Measurements from ENCODE around the gene FOSL1. TPM values are rescaled to one million over a fixed set of nuclear protein-coding genes. Genes with fewer than 3 reads are reported as not detected.
A peak's percentile ranks its signal among the peaks of the same experiment; 100 is the strongest.

Gene FOSL1
- polyA plus RNA-seq, 3 donors = 2.5 to 28.2 (median 2.5) TPM

DNA sequence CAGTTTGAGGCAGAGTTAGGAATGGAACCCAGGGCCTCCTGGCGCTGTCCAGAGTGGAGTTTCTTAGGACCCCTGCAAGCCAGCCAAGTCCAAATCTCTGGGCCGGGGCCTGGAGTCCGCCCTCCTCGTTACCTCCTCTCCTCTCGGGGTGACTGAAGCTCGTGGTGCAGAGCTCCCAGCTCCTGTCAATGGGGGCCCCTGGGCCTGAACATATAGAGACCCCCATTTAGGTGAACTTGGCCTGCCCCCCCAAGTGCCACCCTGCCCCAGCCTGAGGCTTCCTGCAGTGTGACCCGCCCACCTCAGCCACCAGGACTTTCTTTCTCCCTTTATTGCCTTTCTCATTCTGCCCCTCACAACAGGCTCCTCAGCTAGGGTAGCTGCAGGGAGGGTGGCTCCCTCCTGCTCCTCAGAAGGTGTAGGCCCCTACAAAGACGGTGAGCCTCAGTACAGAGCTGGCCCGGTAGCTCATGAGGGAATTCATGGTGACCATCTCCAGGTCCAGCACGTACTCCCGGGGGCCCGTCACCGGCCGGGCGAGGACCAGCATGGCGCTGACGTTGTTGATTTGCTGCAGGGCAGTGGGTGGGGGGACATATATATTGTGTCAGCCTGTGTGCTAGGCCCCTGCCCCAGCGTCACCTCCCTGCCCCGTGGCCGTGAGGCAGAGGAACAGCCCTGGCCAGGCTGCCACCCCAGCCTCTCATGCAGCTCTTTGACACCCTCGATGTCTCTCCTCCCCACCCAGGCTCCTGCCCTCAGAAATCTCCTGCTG is 33.5 kb downstream of the FOSL1 start:
- no peak overlapping the region for H3K9ac ChIP-seq (ENCODE audit: insufficient read depth, low read length, poor library complexity, severe bottlenecking)

GRCh38 chr11:65865550-65866172 is 34.5 kb downstream of the FOSL1 start:
- Mint-ChIP-seq H3K27ac (peak overlapping the region in 1 of 7 donors; percentile 12), H3K36me3 (peaks cover 40 to 60% of the 10 kb centered on the region in 2 donors), H3K9me3 (no peaks in the 10 kb centered on the region), H3K4me1 (peaks cover 29% of the 10 kb centered on the region), H3K4me3 (no peak overlapping the region), H3K27me3 (ENCODE audit: low read depth in 3 of 3) (peaks cover 4 to 18% (median 13%) of the 10 kb centered on the region in 3 donors)
- Histone ChIP-seq H3K27me3 (ENCODE audit: control insufficient read depth in 2 of 2, insufficient read depth in 2 of 2, low read length in 2 of 2) (no peaks in the 10 kb centered on the region), H3K9me3 (replicated peaks in 1 of 2; ENCODE audit: control insufficient read depth in 1 of 2, insufficient read depth in 1 of 2, low read length in 2 of 2) (no peaks in the 10 kb centered on the region), H4K20me1 (ENCODE audit: insufficient read depth, low read length) (peaks cover 43% of the 10 kb centered on the region), H3K4me1 (ENCODE audit: control insufficient read depth in 1 of 2, insufficient read depth in 2 of 2, low read length in 2 of 2) (peaks cover 17 to 28% of the 10 kb centered on the region in 2 donors), H3K36me3 (replicated peaks in 1 of 2; ENCODE audit: control insufficient read depth in 1 of 2, insufficient read depth in 2 of 2, low read length in 2 of 2) (peaks cover 48 to 58% of the 10 kb centered on the region in 2 donors), H3K9ac (ENCODE audit: insufficient read depth, low read length, poor library complexity, severe bottlenecking) (no peak overlapping the region), H3K79me2 (ENCODE audit: insufficient read depth, low read length) (peaks cover 27% of the 10 kb centered on the region), H3K27ac (ENCODE audit: low read depth in 1 of 2, low read length in 2 of 2) (no peak overlapping the region), H3K4me2 (replicated peaks; ENCODE audit: extremely low read depth, low read length, poor library complexity, severe bottlenecking) (no peak overlapping the region), H2AFZ (ENCODE audit: insufficient read depth, low read depth, low read length, poor library complexity, severe bottlenecking) (no peak overlapping the region), H3K4me3 (replicated peaks in 1 of 3; ENCODE audit: low read depth in 2 of 3, low read length in 3 of 3) (no peak overlapping the region)
- intact Hi-C loops (cut with micrococcal nuclease) = no loop called here
- WGBS (ENCODE audit: insufficient coverage) = 94% methylated on average over 7 of the region's 9 CpGs
- TF ChIP-seq, protein P1, sequence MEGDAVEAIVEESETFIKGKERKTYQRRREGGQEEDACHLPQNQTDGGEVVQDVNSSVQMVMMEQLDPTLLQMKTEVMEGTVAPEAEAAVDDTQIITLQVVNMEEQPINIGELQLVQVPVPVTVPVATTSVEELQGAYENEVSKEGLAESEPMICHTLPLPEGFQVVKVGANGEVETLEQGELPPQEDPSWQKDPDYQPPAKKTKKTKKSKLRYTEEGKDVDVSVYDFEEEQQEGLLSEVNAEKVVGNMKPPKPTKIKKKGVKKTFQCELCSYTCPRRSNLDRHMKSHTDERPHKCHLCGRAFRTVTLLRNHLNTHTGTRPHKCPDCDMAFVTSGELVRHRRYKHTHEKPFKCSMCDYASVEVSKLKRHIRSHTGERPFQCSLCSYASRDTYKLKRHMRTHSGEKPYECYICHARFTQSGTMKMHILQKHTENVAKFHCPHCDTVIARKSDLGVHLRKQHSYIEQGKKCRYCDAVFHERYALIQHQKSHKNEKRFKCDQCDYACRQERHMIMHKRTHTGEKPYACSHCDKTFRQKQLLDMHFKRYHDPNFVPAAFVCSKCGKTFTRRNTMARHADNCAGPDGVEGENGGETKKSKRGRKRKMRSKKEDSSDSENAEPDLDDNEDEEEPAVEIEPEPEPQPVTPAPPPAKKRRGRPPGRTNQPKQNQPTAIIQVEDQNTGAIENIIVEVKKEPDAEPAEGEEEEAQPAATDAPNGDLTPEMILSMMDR (IDR thresholded peaks at IDR 0.05) = no peak
- no peak for DNase-seq

More for the DNA sequence above, 33.5 kb downstream of the FOSL1 start:
- WGBS (ENCODE audit: insufficient coverage) = 87% methylated on average over 13 of the region's 21 CpGs
- H3K4me3 Mint-ChIP-seq = no peak overlapping the region
- no peaks in the 10 kb centered on the region for H3K9me3 ChIP-seq (replicated peaks in 1 of 2; ENCODE audit: control insufficient read depth in 1 of 2, insufficient read depth in 1 of 2, low read length in 2 of 2)
- peaks cover 0 to 4% (median 0%) of the 10 kb centered on the region in 7 donors for H3K9me3 Mint-ChIP-seq
- H3K27me3 ChIP-seq (ENCODE audit: control insufficient read depth in 2 of 2, insufficient read depth in 2 of 2, low read length in 2 of 2) = no peaks in the 10 kb centered on the region
- H3K4me3 ChIP-seq (replicated peaks in 1 of 3; ENCODE audit: low read depth in 2 of 3, low read length in 3 of 3) = no peak overlapping the region
- H3K4me1 ChIP-seq (ENCODE audit: control insufficient read depth in 1 of 2, insufficient read depth in 2 of 2, low read length in 2 of 2) = peaks cover 9 to 28% of the 10 kb centered on the region in 2 donors
- peaks cover 40 to 57% of the 10 kb centered on the region in 2 donors for H3K36me3 Mint-ChIP-seq
- peaks cover 26% of the 10 kb centered on the region for H3K4me1 Mint-ChIP-seq
- TF ChIP-seq, protein P1 (IDR thresholded peaks at IDR 0.05) = no peak
- H3K36me3 ChIP-seq (replicated peaks in 1 of 2; ENCODE audit: control insufficient read depth in 1 of 2, insufficient read depth in 2 of 2, low read length in 2 of 2) = peaks cover 48 to 53% of the 10 kb centered on the region in 2 donors
- no peak overlapping the region for H3K4me2 ChIP-seq (replicated peaks; ENCODE audit: extremely low read depth, low read length, poor library complexity, severe bottlenecking)
- no peak for DNase-seq
- H2AFZ ChIP-seq (ENCODE audit: insufficient read depth, low read depth, low read length, poor library complexity, severe bottlenecking) = no peak overlapping the region
- peaks cover 6 to 26% (median 18%) of the 10 kb centered on the region in 3 donors for H3K27me3 Mint-ChIP-seq (ENCODE audit: low read depth in 3 of 3)
- intact Hi-C loops (cut with micrococcal nuclease) = no loop called here
- peaks cover 17% of the 10 kb centered on the region for H3K79me2 ChIP-seq (ENCODE audit: insufficient read depth, low read length)
- H3K27ac Mint-ChIP-seq = peak overlapping the region in 1 of 7 donors; percentile 23
- peaks cover 36% of the 10 kb centered on the region for H4K20me1 ChIP-seq (ENCODE audit: insufficient read depth, low read length)
- H3K27ac ChIP-seq (ENCODE audit: low read depth in 1 of 2, low read length in 2 of 2) = no peak overlapping the region
